Keratinocyte (primary cell): ENCODE results near the gene NCOA3. TPM values are rescaled to one million over a fixed set of nuclear protein-coding genes. Genes with fewer than 3 reads are reported as not detected.

Experiments used
- DNase-seq: peaks from one replicate; pipeline ENCODE4 v3.0.0-alpha.2; 2011; ENCODE audit warnings: low read depth, missing footprints, low spot score
- FAIRE-seq: peaks from 2 replicates; lab custom pipeline; 2011; peaks lifted over from hg19 to GRCh38; lab: Jason Lieb, UNC
- H2AFZ ChIP-seq: 2 replicates; pipeline ENCODE4 v1.6.0; 2012; ENCODE audit warnings: low read length, control low read depth, inconsistent platforms; ENCODE audit not compliant: control insufficient read depth
- H3K27ac ChIP-seq: 2 replicates; pipeline ENCODE4 v1.5.1; 2011; ENCODE audit warnings: low read length; ENCODE audit not compliant: control insufficient read depth, insufficient read depth
- H3K27me3 ChIP-seq: 3 replicates; pipeline ENCODE4 v1.6.0; 2011; ENCODE audit warnings: low read length; ENCODE audit not compliant: control insufficient read depth, insufficient read depth; ENCODE audit errors: extremely low read depth
- H3K36me3 ChIP-seq, 2 experiments: 2 replicates in 1 of 2; 3 replicates in 1 of 2; pipeline ENCODE4 v1.5.1; 2011; ENCODE audit warnings: low read length in 2 of 2, mild to moderate bottlenecking in 1 of 2; ENCODE audit not compliant: control insufficient read depth in 2 of 2, insufficient read depth in 2 of 2; ENCODE audit errors: extremely low read depth in 1 of 2
- H3K4me1 ChIP-seq: 3 replicates; pipeline ENCODE4 v1.5.1; 2011; ENCODE audit warnings: low read length; ENCODE audit not compliant: control insufficient read depth, insufficient read depth; ENCODE audit errors: extremely low read depth
- H3K4me2 ChIP-seq: 3 replicates; pipeline ENCODE4 v1.6.0; 2011; ENCODE audit warnings: low read depth, low read length; ENCODE audit not compliant: control insufficient read depth, insufficient read depth; ENCODE audit errors: extremely low read depth
- H3K4me3 ChIP-seq, 3 experiments: fragments of 200-600 bp in 1 of 3; sonication (generic) in 1 of 3; 2 replicates in 2 of 3; 3 replicates in 1 of 3; pipeline ENCODE4 v1.5.1; 2011 to 2016; ENCODE audit warnings: low read length in 3 of 3, mild to moderate bottlenecking in 3 of 3, control low read depth in 2 of 3, inconsistent platforms in 1 of 3, low read depth in 1 of 3, mixed read lengths in 1 of 3, mixed run types in 1 of 3, moderate library complexity in 1 of 3; ENCODE audit not compliant: control insufficient read depth in 2 of 3, insufficient read depth in 2 of 3; ENCODE audit errors: extremely low read depth in 1 of 3
- H3K79me2 ChIP-seq: 2 replicates; pipeline ENCODE4 v1.6.0; 2012; ENCODE audit warnings: low read length; ENCODE audit not compliant: control insufficient read depth, insufficient read depth
- H3K9ac ChIP-seq: 3 replicates; pipeline ENCODE4 v1.6.0; 2011; ENCODE audit warnings: low read length; ENCODE audit not compliant: control insufficient read depth, insufficient read depth; ENCODE audit errors: extremely low read depth
- H3K9me1 ChIP-seq: 3 replicates; pipeline ENCODE4 v1.6.0; 2011; ENCODE audit warnings: low read length; ENCODE audit not compliant: control insufficient read depth, insufficient read depth; ENCODE audit errors: extremely low read depth
- H3K9me3 ChIP-seq: 2 replicates; pipeline ENCODE4 v1.5.1; 2012; ENCODE audit warnings: low read depth, low read length; ENCODE audit not compliant: control insufficient read depth
- H4K20me1 ChIP-seq: 3 replicates; pipeline ENCODE4 v1.6.0; 2011; ENCODE audit warnings: low read length; ENCODE audit not compliant: control insufficient read depth, insufficient read depth; ENCODE audit errors: extremely low read depth
- EZH2 ChIP-seq: IDR thresholded peaks from one replicate; pipeline ENCODE4 v1.6.1; 2012; ENCODE audit warnings: inconsistent platforms, mild to moderate bottlenecking, low read length, moderate library complexity
- dilution Hi-C: fragments of 300-500 bp; cut with MboI; formaldehyde crosslinking; loops from one replicate; pipeline ENCODE4 v1.7.0; 2020; ENCODE audit warnings: low sequenced_read_pairs; ENCODE audit not compliant: extremely low pct_ligation_motif_present
- polyA plus RNA-seq, 5 experiments: library from polyadenylated mRNA; depleted of rRNA in 3 of 5; stranded (reverse) in 3 of 5; stranded (forward) in 1 of 5; unstranded in 1 of 5; fragments of >200 nt; gene quantifications; 1 replicate in 1 of 5; 2 replicates in 3 of 5; 3 replicates in 1 of 5; pipeline versions ENCODE4 v1.2.1 to v1.2.3, GENCODE V29; 2011 to 2012; ENCODE audit warnings: missing spikeins in 2 of 5, low read depth in 1 of 5, low replicate concordance in 1 of 5
- TF ChIP-seq, protein P1 (sequence below), 3 experiments: IDR thresholded peaks in 1 of 3; conservative IDR thresholded peaks in 1 of 3; optimal IDR thresholded peaks in 1 of 3; 2 replicates in 2 of 3; 3 replicates in 1 of 3; pipeline versions ENCODE3 to v1.5.1; 2011; ENCODE audit warnings: low read length in 3 of 3, mild to moderate bottlenecking in 3 of 3, moderate library complexity in 2 of 3, control low read depth in 1 of 3, inconsistent platforms in 1 of 3; ENCODE audit not compliant: insufficient read depth in 2 of 3; ENCODE audit errors: extremely low read depth in 1 of 3

The NCOA3 gene
- polyA plus RNA-seq, 1 donor (not counting 4 experiments of a cell fraction or from before 2014, with no cell fraction given), result 25.8 TPM

DNA sequence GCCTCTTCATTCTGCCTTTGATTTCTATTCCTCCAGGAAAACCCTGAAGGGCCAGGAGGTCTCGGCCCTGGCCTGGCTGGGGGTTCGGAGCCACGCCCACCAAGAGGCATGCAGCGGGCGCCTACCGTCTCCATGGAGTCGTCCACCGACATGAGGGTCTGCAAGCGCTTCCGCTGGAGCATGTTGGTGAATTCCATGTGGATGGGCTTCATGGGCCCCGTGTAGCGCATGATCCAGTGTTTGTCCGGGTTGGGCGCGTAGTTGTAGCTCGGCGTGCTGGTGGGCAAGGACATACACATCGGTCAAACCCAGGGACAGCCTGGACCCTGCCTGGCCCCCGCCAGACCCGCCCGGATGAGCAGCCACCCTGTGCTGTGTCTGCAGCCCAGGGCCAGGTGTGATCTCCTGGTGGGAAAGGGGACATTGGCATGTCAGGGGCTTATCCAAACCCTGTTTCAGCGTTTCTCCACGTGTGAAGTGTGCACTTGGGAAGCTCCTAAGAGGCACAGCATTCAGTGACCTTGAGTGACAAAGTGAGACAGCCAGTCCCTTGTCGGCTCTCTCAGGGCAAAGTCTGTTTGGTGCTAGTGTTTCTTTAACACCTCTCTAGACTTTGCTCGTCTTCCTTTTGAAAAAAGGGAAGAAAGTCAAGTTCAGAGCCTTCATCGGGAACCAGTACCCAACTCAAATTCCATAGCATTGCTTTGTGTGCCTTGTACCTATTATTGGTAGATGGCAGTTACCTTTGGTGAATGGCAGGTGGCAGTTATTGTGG is 182.8 kb downstream of the NCOA3 start:
- peaks cover 21 to 36% of the 10 kb centered on the region in 2 experiments for H3K36me3 ChIP-seq
- dilution Hi-C loops, result no loop called here
- H3K27ac ChIP-seq, result no peak overlapping the region
- no peak overlapping the region for H3K4me2 ChIP-seq
- FAIRE-seq, result no peak
- no peak overlapping the region for H3K9ac ChIP-seq
- H3K79me2 ChIP-seq, result no peaks in the 10 kb centered on the region
- H4K20me1 ChIP-seq, result no peaks in the 10 kb centered on the region
- no peaks in the 10 kb centered on the region for H3K9me3 ChIP-seq
- no peak overlapping the region for H3K4me3 ChIP-seq
- no peak overlapping the region for H2AFZ ChIP-seq
- H3K4me1 ChIP-seq, result no peaks in the 10 kb centered on the region
- no peak for DNase-seq
- H3K9me1 ChIP-seq, result no peaks in the 10 kb centered on the region
- TF ChIP-seq, protein P1, sequence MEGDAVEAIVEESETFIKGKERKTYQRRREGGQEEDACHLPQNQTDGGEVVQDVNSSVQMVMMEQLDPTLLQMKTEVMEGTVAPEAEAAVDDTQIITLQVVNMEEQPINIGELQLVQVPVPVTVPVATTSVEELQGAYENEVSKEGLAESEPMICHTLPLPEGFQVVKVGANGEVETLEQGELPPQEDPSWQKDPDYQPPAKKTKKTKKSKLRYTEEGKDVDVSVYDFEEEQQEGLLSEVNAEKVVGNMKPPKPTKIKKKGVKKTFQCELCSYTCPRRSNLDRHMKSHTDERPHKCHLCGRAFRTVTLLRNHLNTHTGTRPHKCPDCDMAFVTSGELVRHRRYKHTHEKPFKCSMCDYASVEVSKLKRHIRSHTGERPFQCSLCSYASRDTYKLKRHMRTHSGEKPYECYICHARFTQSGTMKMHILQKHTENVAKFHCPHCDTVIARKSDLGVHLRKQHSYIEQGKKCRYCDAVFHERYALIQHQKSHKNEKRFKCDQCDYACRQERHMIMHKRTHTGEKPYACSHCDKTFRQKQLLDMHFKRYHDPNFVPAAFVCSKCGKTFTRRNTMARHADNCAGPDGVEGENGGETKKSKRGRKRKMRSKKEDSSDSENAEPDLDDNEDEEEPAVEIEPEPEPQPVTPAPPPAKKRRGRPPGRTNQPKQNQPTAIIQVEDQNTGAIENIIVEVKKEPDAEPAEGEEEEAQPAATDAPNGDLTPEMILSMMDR (optimal IDR thresholded peaks at IDR 0.05 in 1 of 3, IDR thresholded peaks at IDR 0.05 in 1 of 3, conservative IDR thresholded peaks at IDR 0.05 in 1 of 3; ENCODE audit: extremely low read depth in 1 of 3, insufficient read depth in 2 of 3, low read length in 3 of 3), result no peak
- TF ChIP-seq EZH2, result no peak
- H3K27me3 ChIP-seq, result no peaks in the 10 kb centered on the region

DNA sequence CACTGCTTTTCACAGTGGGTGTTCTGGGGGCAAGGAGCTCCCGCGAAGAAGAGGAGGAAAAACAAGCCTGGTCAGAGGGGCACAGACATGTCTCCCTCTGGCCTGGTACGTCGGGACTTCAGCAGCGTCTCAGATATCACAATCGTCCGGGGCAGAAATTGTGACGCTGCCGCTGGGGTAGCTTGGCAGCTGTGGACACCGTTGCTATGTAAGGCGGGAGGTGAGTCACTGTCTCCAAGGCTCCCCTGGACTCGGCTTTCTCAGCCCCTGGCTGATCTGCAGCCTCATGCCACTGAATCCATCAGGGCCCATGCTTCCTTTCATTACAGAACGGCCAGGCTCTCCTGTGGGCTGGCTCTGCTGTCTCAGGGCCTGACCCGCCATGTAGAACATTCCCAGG is 184.9 kb downstream of the NCOA3 start:
- dilution Hi-C loops, result no loop called here
- H2AFZ ChIP-seq, result no peak overlapping the region
- peaks cover 28 to 33% of the 10 kb centered on the region in 2 experiments for H3K36me3 ChIP-seq
- FAIRE-seq (no peak), DNase-seq (no peak)
- no peak overlapping the region for H3K4me2 ChIP-seq
- H3K4me1 ChIP-seq, result no peaks in the 10 kb centered on the region
- H3K9me3 ChIP-seq, result peaks cover 2% of the 10 kb centered on the region
- TF ChIP-seq, protein P1 (optimal IDR thresholded peaks at IDR 0.05 in 1 of 3, IDR thresholded peaks at IDR 0.05 in 1 of 3, conservative IDR thresholded peaks at IDR 0.05 in 1 of 3; ENCODE audit: extremely low read depth in 1 of 3, insufficient read depth in 2 of 3, low read length in 3 of 3), result no peak
- no peak for TF ChIP-seq EZH2
- H3K9me1 ChIP-seq, result no peaks in the 10 kb centered on the region
- no peak overlapping the region for H3K4me3 ChIP-seq
- no peak overlapping the region for H3K9ac ChIP-seq
- H3K27ac ChIP-seq, result no peak overlapping the region
- H3K27me3 ChIP-seq, result no peaks in the 10 kb centered on the region
- no peaks in the 10 kb centered on the region for H4K20me1 ChIP-seq
- no peaks in the 10 kb centered on the region for H3K79me2 ChIP-seq
